ENCODE results near the gene TMEM161A.
A peak's percentile ranks its signal among the peaks of the same experiment; 100 is the strongest.

Gene TMEM161A

GRCh38 chr19:19083413-19084178 lies 54.7 kb downstream of the TMEM161A start:
- DNase-seq (ENCODE audit: low read depth), result no peak
- H3K4me3 ChIP-seq (ENCODE audit: low read length), result no peak overlapping the region
- TF ChIP-seq CTCF (conservative IDR thresholded peaks at IDR 0.05; ENCODE audit: low read length), result no peak

- peak; percentile 10 for DNase-seq (ENCODE audit: low read depth)
- H3K4me3 ChIP-seq (ENCODE audit: low read length), result no peak overlapping the region
- TF ChIP-seq CTCF (conservative IDR thresholded peaks at IDR 0.05; ENCODE audit: low read length), result no peak
Measured at GRCh38 chr19:19081642-19082151, 56.6 kb downstream of the TMEM161A start.

GRCh38 chr19:19079571-19079970 lies 58.7 kb downstream of the TMEM161A start:
- no peak for TF ChIP-seq CTCF (conservative IDR thresholded peaks at IDR 0.05; ENCODE audit: low read length)
- no peak for DNase-seq (ENCODE audit: low read depth)
- no peak overlapping the region for H3K4me3 ChIP-seq (ENCODE audit: low read length)

GRCh38 chr19:19078801-19079200 lies 59.5 kb downstream of the TMEM161A start:
- DNase-seq (ENCODE audit: low read depth), result no peak
- H3K4me3 ChIP-seq (ENCODE audit: low read length), result no peak overlapping the region
- TF ChIP-seq CTCF (conservative IDR thresholded peaks at IDR 0.05; ENCODE audit: low read length), result no peak

- H3K4me3 ChIP-seq (ENCODE audit: low read length), result no peak overlapping the region
- TF ChIP-seq CTCF (conservative IDR thresholded peaks at IDR 0.05; ENCODE audit: low read length), result no peak
- DNase-seq (ENCODE audit: low read depth), result no peak
Measured at GRCh38 chr19:19077103-19077502, 61.2 kb downstream of the TMEM161A start.

GRCh38 chr19:19076476-19076875 lies 61.8 kb downstream of the TMEM161A start:
- TF ChIP-seq CTCF (conservative IDR thresholded peaks at IDR 0.05; ENCODE audit: low read length), result no peak
- H3K4me3 ChIP-seq (ENCODE audit: low read length), result no peak overlapping the region

GRCh38 chr19:19075126-19075525 lies 63.2 kb downstream of the TMEM161A start:
- no peak for DNase-seq (ENCODE audit: low read depth)
- H3K4me3 ChIP-seq (ENCODE audit: low read length), result no peak overlapping the region
- TF ChIP-seq CTCF (conservative IDR thresholded peaks at IDR 0.05; ENCODE audit: low read length), result no peak

More at GRCh38 chr19:19076476-19076875, 61.8 kb downstream of the TMEM161A start:
- DNase-seq (ENCODE audit: low read depth), result no peak
